DMS 273 treated with DMSO at 0.1 percent for 48 hours (cell line): ENCODE data around the gene RAMACL.
"Not testable (repeated sequence)": the region's sequence is repeated elsewhere in the genome, so short reads cannot be mapped to it uniquely, and the experiment has no call there.

Experiments
- DNase-seq: peaks from one replicate; lab custom pipeline; 2025; lab: John Stamatoyannopoulos, UW

The RAMACL gene

GRCh38 chr6:166595949-166596348 is 9.5 kb upstream of the RAMACL start:
- DNase-seq = no peak

GRCh38 chr6:166595061-166595780 is 8.7 kb upstream of the RAMACL start:
- no peak for DNase-seq

DNA sequence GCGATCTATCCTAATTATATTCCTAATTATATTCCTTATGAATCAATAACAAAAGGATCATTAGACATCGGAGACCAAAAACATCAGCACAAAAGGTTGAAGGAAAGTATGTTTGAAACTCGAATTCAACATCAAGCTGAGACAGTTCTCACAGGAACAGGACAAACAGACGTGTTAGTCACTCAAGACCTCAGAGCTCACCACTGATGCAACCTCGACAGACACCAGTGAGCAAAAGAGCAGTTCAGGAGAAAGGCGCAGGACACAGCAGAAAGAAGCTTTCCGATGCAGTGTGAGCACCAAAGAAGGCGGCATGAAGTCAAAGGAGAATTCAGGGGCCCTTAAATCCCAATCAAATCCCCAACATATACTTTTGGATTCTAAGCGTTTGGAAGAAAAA is 6.3 kb upstream of the RAMACL start:
- DNase-seq = no peak

DNA sequence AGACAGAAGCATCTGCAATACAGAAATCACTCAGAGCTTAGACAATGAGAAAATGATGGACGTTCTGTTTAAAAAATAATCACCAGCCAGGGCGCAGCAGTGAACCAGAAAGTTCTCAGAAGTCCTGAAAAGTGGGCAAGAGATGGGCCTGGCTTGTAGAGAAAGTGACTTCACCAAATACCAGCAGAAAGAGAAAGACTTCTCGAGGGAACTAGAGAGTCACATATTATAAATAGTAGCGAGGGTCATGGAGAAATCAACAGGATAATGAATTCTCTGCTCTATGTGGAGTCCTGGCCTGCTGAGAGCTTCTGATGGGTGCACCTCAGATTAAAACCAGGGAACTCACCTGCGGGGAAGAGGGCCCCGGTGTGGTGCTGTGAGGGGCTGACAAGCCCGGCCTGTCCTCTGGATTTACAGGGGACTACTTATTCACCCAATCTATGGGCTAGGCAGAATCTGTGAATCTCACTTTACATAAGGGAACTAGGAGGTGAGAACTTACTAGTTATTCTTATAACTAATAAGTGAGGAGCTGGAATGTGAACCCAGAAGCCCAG is 5.6 kb upstream of the RAMACL start:
- no peak for DNase-seq

GRCh38 chr6:166591026-166591425 is 4.5 kb upstream of the RAMACL start:
- DNase-seq = no peak

- DNase-seq = no peak
These were observed 3.5 kb upstream of the RAMACL start for GRCh38 chr6:166589786-166590574.

GRCh38 chr6:166589337-166589731 is 2.9 kb upstream of the RAMACL start:
- DNase-seq = no peak

- DNase-seq = no peak
These were observed 2.3 kb upstream of the RAMACL start for GRCh38 chr6:166588691-166589336.

DNA sequence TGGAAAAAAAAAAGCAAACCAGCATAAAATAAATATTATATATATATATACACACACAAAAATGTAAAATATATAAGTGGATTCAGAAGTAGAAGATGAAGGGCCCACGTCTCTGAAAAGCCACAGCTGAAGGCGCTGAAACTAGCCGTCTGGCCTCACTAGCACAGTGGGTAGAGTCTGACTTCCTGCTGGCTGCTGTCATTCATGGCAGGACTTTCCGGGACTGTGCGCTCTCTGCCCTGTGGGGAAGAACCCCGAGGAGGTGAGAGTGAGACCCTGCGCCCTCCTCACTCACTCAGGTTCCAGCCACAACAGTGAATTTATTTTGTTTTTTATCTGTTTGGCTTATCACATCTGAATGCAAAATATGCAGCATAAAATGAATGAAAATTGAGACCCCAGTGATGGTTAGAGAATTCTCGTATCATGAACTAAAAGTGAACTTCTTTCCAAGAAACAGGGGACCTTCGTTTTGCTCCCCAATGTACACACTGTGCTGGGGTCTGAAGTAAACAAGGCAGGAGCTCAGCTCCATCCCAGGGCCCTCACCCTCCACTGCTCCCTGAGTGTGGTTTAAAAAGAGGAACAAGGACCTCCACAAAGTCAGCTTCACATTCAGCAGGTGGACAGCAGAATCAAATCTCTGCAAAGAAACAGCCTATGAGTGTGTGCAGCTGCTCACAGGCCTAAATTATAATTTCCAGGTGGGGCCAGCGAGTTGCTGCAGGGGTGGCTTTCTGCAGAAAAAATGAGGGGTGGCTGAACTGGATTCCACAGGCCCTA is 1.3 kb upstream of the RAMACL start:
- no peak for DNase-seq

DNA sequence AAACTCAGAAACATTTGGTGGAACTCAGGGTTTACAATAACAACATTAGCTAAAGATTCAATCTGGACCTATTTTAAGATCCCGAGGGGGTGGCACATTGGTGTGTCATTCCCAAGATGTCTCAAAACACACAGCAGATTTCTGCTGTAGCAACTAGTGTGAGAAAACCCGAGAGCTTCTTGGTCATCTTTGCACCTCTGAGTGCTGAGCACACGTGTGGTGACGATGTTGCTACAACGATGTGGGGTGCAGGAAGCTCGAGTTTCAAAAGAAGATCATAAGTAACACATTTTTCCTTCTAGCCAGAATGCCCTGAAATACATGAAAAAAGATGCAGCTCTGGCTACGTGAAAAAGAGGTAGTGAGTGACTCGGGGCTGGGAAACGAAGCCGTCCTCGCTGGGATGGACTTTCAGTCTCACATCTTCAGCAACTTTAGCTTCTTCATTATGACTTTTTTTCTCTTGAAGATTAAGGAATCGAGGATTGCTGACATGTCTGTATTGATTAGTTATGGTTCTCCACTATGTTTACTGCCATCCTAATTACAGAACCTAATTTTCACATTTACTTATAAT is 1.5 kb downstream of the RAMACL start:
- no peak for DNase-seq

GRCh38 chr6:166584155-166584554 is 2.3 kb downstream of the RAMACL start:
- DNase-seq = no peak

DNA sequence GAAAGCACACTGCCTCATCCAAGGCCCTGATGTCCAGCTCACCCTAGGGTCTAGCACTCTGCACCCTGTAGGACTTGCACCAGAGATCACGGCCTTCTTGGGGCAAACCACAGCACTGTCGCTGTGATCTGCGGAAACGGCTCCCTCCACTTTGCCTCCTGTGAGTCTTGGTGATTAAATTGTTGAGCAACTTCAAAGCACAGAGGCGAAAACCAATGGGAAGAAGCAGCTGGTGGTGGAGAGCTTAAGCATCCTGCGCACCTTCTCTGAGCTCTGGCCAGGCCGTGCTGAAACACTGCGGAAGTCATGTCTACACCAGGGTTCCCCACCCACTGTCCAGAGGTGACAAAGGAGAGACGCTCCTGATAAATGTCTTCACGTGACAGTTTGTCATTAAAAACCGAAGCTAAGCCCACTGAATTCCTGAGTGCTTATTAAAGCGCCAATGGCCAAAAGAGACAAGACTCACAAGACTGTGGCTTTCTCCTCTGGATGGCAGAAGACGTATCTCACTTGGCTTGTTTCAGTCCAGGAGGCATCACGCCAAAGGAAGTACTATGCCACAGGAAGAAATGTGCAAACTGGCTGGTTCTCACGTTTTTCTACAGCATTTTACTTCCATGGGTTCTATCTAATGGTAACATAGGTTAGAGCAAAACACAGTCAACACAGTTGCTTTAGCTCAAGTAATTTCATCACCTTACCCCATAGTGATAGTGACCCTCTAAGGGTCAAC is 3.1 kb downstream of the RAMACL start:
- DNase-seq = no peak

- DNase-seq = no peak
These were observed 4.2 kb downstream of the RAMACL start for GRCh38 chr6:166582258-166582657.

GRCh38 chr6:166581801-166582200 is 4.7 kb downstream of the RAMACL start:
- not testable (repeated sequence) for DNase-seq

GRCh38 chr6:166581091-166581511 is 5.4 kb downstream of the RAMACL start:
- no peak for DNase-seq

DNA sequence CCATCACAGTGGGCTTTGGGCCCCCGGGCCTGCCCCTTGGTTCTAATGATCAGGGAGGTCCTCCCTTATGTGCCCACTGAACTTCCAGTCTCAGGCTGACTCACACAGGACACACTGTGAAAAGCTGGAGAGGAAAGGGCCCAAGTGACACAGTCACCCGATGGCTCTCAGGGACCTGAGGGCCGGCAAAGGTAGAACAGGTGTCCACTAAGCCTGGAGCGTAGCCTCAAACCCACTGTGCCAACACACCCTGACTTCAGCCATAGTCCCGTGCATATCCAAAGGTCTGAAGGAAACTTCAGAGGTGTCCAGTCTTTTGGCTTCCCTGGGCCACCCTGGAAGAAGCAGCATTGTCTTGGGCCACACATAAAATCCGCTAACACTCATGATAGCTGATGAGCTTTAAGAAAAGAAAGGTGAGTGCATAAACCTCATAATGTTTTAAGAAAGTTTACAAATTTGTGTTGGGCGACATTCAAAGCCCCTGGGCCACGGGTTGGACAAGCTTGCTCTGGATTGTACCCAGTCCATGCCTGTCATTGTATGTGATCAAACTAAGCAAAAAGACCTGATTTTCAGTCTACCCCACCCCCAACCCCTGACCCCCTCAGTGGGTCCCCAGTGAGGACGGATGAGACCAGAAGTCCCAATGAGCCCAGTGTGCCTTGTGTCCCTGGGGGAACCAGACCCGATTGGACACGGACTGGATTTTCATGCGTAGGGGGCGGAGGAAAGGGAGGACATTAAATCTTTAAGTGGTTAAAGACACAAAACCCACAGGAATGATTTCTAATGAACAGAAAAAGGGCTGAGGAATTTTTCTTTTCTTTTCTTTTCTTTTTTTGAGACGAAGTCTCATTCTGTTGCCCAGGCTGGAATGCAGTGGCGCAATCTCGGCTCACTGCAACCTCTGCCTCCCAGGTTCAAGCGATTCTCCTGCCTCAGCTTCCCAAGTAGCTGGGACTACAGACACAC is 6.1 kb downstream of the RAMACL start:
- no peak for DNase-seq

DNA sequence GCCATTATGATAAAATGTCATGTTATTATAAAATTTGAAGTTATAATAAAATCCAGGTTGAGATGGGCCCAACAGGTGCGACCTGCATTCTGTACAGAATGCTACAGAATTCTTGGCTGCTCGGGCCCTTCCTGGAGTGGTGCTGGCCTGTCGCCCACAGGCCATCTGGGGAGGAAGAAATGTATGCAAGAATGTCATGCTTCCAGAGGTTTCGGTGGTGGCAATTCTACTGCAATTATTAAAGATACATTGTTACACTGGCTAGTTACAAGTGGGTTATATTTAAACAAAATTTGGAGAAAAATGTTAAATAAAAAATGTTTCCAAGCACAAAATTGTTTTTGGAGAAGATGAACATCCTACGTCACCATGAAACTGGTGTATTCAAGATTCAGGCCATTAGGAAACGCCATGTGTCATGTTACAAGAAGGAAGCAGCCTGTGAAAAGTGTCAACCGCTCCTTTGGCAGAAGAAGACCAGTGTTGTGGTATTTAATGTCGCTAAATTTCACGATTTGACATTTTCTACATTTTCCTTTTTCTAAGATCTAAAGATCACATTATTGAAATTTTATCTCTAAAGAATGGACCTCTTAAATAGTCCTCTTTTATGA is 7.1 kb downstream of the RAMACL start:
- no peak for DNase-seq

DNA sequence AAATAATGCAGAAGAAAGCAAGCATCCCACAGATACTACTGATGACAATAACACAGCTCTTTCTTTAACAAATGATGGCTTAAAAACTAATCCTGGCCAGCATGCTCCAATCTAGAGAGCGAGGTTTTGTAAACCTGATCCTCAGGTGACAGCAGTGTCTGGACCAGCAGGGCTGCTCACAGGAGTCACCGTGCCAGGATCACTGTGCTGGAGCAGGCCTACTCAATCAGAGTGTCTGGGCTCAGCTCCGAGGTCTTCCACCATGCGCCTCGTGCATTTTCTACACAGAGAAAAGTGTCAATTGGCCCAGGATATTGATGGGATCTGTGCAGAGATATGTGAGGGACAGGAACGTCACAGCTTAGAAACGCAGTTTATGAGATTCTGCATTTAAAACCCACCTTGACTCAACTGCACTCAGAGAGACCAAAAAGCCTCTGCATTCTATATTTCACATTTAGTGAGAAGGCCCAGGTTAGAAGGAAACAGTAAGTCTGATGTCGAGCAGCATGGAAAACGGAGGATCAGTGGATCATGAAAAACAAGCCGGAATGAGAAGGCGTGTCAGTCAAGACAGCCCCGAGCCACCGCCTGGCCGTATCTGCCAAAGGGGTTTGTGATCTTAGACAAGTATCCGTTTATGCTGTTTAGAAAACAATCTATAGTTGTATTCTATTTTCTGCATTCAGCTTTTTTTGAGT is 7.8 kb downstream of the RAMACL start:
- no peak for DNase-seq

DNA sequence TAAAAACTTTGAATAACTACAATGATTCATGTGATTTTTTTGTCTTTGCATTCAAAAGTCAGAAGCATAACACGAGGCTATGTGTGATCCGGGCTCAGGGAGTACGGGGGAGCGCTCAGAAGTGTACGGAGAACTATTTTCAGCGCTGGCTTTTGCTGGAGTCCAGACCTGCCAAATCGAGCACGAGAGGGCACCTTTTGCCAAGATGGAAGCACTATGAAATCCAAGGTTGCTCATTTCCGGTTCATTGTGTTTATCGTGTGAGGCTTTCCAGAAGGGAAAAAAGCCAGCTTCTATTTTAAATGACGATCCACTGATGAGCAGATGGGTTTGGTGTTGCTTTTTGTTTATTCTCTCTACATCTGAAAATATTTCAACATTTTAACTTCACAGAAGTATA is 11.3 kb downstream of the RAMACL start:
- no peak for DNase-seq
